Activated naive CD8-positive, alpha-beta T cell treated with anti-CD3 and anti-CD28 coated beads for 36 hours (primary cell): ENCODE measurements around the gene SCNM1. TPM values are rescaled to one million over a fixed set of nuclear protein-coding genes. Genes with fewer than 3 reads are reported as not detected.

Experiments
- DNase-seq: peaks from one replicate; pipeline ENCODE4 v3.0.0; 2021
- H3K27ac Mint-ChIP-seq: one replicate; pipeline ENCODE4 v1.8.0; 2022; ENCODE audit warnings: mild to moderate bottlenecking, moderate library complexity, mixed read lengths
- H3K27me3 Mint-ChIP-seq: one replicate; pipeline ENCODE4 v1.8.0; 2022; ENCODE audit warnings: mild to moderate bottlenecking, mixed read lengths
- H3K36me3 Mint-ChIP-seq: one replicate; pipeline ENCODE4 v1.8.0; 2021; ENCODE audit warnings: mild to moderate bottlenecking, mixed read lengths
- H3K4me1 Mint-ChIP-seq: one replicate; pipeline ENCODE4 v1.8.0; 2021; ENCODE audit warnings: mixed read lengths
- H3K4me3 Mint-ChIP-seq: one replicate; pipeline ENCODE4 v1.8.0; 2022; ENCODE audit warnings: mild to moderate bottlenecking, moderate library complexity, mixed read lengths
- H3K9me3 Mint-ChIP-seq: one replicate; pipeline ENCODE4 v1.8.0; 2022; ENCODE audit warnings: mixed read lengths
- total RNA-seq, 2 experiments: library from RNA; stranded (reverse); gene quantifications; one replicate each; pipeline ENCODE4 v1.2.3, GENCODE V29; 2021

SCNM1 gene, protein sequence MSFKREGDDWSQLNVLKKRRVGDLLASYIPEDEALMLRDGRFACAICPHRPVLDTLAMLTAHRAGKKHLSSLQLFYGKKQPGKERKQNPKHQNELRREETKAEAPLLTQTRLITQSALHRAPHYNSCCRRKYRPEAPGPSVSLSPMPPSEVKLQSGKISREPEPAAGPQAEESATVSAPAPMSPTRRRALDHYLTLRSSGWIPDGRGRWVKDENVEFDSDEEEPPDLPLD
- 10 to 100 TPM; 80.9 to 81.9 TPM for total RNA-seq

DNA sequence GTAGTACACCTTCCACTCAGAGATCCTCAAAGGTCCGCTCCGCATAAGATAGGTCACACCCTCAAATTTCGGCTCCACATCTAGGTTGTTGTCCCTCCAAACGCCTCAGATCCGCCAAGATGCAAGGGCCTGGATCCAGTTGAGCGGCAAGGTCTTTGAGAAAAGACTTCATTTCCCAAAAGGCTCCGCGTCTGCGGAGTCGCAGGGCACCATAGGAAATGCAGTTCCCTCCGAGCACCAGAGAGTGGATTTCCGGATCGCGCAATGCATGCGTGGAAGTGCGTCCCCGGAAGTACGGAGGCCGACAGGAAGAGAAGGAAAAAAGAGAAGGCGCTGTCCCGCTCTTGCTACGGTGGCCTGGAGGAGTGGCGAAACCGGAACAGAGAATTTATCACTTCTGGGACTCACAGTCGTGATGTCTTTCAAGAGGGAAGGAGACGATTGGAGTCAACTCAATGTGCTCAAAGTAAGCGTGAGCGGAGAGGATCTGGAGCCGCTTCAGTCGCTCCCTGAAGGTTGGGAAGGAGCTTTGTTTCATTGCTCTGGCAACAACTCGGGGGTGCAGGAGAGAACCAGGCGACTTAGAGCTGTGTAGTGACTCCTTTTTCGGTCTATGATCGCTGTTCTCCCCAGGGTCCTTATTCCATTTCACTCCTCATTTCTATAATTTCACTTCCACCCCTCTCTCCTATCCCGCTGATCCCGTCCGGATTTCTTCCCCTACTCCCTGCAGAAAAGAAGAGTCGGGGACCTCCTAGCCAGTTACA is at the start of gene SCNM1, which contains the start of gene LYSMD1:
Gene SCNM1, plus strand, starts transcription at position 407 of the 767 bp plus-strand sequence. Its CDS starts 9 bp downstream, at position 416.
Gene LYSMD1, minus strand, starts transcription at position 165 of the 767 bp plus-strand sequence. CDS start 644 bp downstream, outside the sequence.
- H3K9me3 Mint-ChIP-seq: no peaks in the 10 kb centered on the region
- H3K27me3 Mint-ChIP-seq: no peaks in the 10 kb centered on the region
- H3K27ac Mint-ChIP-seq: peak within 1 kb of the TSS; percentile 98
- H3K4me1 Mint-ChIP-seq: peaks cover 57% of the 10 kb centered on the region
- peaks cover 34% of the 10 kb centered on the region for H3K36me3 Mint-ChIP-seq
- peak within 1 kb of the TSS; percentile 96 for H3K4me3 Mint-ChIP-seq
- peak; percentile 95 for DNase-seq

DNA sequence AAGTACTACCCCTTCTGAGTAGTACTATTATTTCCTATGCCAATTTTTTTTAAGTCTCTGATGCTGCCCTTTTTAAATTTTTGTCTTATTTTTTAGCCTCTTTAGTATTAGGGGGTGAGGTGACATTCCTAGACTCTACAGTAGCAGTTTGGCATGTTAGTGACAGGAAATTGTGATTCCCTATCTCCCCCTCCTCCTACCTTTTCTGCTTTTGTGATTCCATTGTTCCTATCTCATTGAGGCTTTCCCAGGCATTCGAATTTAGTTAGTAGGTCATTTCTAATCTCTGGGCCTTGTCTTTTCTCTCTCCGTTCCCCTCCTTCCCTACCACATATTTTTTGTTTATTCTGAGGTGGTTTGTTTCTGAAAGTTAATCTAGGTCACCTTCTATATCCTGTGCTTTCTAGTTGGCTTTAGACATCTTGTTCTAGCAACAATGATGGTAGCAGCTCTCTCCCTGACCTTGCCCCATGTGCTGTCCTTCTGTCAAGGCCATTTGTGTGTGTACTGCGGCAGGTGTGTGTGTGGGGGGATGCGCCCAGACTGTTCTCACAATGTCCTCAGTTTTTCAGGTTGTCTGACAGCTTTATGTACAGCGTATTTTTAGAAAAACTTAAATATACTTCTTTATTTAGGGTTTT is 41.1 kb upstream of the SCNM1 start:
- Mint-ChIP-seq H3K27ac (no peak overlapping the region), H3K36me3 (no peaks in the 10 kb centered on the region)

DNA sequence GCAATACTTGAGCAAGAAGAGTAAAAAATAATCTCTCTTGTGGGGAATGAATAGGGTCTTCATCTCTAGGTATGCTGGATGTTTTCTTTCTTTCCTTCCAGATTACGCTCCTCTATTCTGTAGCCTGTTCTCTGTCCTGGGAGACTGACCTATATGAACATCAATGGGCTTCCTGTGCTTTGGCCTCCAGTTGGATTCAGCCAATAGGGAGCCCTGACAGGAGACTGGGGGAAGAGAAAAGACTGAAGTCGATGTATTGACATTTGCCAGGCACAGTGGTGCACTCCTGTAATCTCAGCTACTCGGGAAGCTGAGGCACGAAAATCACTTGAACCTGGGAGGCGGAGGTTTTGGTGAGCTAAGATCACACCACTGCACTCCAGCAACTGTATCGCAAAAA is 37.1 kb upstream of the SCNM1 start:
- H3K4me1 Mint-ChIP-seq: peaks cover 12% of the 10 kb centered on the region
- no peak overlapping the region for H3K4me3 Mint-ChIP-seq
- H3K27me3 Mint-ChIP-seq: no peaks in the 10 kb centered on the region
- no peak for DNase-seq
- H3K27ac Mint-ChIP-seq: no peak overlapping the region
- no peaks in the 10 kb centered on the region for H3K9me3 Mint-ChIP-seq
- no peaks in the 10 kb centered on the region for H3K36me3 Mint-ChIP-seq

More for the DNA sequence above, 41.1 kb upstream of the SCNM1 start:
- Mint-ChIP-seq H3K4me1 (no peaks in the 10 kb centered on the region), H3K27me3 (no peaks in the 10 kb centered on the region), H3K9me3 (no peaks in the 10 kb centered on the region), H3K4me3 (no peak overlapping the region)
- DNase-seq: no peak

DNA sequence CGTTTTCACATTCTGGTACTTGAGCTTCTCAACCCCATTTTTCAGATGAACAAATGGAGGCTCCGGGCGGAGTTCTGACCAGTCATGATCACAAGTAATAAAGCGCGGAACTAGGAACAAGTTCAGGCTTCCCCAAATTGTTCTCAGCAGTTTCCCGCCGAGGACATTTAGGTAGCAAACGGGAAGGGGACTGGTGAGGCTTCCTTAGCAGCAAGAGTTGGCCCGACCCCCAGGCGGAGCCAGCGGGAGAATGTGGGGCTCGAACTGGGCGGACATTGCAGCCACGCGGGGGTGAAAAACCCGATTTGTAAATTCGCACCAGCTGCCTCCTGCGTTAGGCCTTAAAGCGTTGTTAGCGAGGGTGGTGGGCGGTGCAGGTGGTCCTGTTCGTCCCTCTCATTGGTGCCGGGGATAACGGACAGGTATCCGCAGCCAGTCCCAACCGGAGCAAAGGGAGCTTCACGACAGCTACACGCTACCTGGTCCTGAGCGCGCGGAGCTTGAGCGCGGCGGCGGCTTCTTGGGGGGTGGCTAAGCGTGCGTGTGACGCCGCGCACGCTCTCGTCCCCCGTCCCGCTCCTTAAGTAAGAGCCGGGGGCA is 34.9 kb upstream of the SCNM1 start:
- Mint-ChIP-seq H3K36me3 (no peaks in the 10 kb centered on the region), H3K4me3 (peak overlapping the region; percentile 78), H3K27me3 (no peaks in the 10 kb centered on the region), H3K9me3 (no peaks in the 10 kb centered on the region), H3K27ac (peak overlapping the region; percentile 87), H3K4me1 (peaks cover 12% of the 10 kb centered on the region)
- DNase-seq: peak; percentile 89

DNA sequence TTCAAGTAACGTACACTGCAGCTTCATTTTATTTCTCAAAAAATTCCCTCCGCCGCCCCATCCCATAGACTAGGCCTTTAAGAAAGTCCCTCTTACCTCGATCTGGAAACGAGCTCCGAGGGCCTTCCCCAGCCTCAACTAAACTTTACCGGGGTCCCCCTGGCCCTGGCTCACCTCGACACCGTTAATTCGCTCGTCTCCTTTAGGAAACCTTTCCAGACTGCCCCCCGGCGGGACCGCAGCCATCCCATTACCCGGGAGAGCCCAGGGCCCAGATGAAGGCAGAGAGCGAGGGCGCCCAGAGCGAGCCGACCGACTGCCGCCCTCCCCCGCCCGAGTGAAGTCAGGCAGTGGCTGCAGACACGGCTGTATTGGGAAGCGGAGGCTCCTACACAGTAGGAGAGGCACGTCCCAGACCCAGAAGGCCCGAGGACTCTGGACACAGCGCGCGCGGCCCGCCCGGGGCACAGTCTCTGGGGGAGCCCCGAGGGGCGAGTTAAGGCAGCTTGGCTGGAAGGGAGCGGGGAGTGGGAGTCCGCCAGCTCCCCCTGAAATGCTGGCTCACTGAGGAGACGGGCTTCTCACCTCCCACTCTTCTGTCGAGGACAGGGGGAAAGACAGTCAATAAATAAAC is 34.1 kb upstream of the SCNM1 start:
- no peaks in the 10 kb centered on the region for H3K27me3 Mint-ChIP-seq
- no peak for DNase-seq
- H3K4me1 Mint-ChIP-seq: peaks cover 12% of the 10 kb centered on the region
- H3K4me3 Mint-ChIP-seq: peak overlapping the region; percentile 78
- no peaks in the 10 kb centered on the region for H3K9me3 Mint-ChIP-seq
- H3K27ac Mint-ChIP-seq: peak overlapping the region; percentile 87
- no peaks in the 10 kb centered on the region for H3K36me3 Mint-ChIP-seq

DNA sequence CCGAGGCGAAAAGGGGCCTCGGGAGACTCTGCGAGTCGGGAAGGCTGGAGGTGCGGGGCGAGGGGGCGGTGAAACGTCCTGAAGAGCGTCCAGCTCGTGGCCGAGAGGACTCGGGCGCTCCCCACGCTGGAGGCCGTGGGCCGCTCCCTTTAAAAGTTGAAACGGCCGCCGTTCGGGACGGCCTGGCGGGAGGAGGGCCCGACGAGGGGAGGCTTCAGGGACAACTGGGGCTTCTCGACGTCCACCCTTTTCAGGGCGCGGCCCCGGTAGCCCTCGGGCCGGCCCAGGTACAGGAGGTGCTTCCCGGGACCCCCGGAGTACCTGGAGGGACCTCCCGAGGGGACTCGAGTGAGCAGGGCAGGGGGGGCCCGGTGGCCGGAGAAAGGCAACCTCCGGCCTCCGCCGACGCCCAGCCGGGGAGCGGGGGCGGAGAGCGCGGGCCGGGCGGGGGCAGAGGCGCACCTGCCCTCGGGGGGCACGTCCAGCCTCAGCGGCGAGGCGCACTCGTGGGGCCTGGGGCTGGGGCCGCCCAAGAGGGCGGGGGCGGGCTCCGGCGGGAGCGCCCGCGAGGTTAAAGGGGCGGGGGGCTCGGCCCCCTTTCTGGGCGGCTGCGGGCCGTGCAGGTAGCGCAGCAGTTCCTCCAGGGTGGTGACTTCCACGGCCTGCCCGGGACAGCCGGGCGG is 33.5 kb upstream of the SCNM1 start:
- no peak overlapping the region for H3K27ac Mint-ChIP-seq
- DNase-seq: no peak
- H3K9me3 Mint-ChIP-seq: no peaks in the 10 kb centered on the region
- no peak overlapping the region for H3K4me3 Mint-ChIP-seq
- no peaks in the 10 kb centered on the region for H3K36me3 Mint-ChIP-seq
- H3K4me1 Mint-ChIP-seq: peaks cover 12% of the 10 kb centered on the region
- no peaks in the 10 kb centered on the region for H3K27me3 Mint-ChIP-seq

DNA sequence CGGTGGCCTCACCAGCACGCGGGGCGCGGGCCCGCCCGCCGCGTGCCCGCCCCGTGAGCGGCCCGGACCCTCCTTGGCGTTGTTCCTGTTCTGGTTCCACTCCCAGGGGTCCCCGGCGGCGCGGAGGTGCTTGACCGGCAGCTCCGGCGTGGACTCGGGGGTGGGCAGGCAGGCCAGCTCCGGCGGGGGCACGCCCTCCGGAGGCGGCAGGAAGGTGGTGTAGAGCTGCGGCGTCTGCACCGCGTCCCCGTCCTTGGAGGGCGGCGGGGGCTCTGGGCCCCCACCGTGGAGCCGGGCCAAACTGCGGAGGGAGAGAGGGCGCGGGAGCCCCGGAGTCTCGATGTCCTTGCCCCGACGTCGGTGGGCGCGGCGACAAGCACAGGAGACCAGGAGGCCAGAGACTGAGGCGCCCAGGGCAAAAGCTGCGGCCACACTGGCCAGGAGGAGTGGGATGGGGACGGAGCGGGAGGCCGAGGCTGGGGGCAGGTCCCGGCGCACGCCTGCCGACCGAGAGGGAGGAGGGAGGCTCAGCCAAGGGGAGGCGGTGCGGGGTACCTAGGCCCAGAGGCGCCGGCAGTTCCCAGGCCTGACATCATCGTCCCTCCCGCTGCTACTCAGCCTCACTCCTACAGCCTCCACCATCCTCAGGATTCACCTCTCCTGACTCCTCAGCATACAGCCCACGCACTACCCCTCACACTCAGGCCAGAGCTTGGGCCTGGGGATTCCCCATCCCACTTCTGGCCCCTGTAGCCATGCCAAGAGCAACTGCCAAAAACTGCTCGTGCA is 32.7 kb upstream of the SCNM1 start:
- Mint-ChIP-seq H3K4me1 (peaks cover 12% of the 10 kb centered on the region), H3K4me3 (peak overlapping the region; percentile 30), H3K27me3 (no peaks in the 10 kb centered on the region), H3K36me3 (no peaks in the 10 kb centered on the region), H3K9me3 (no peaks in the 10 kb centered on the region), H3K27ac (no peak overlapping the region)
- DNase-seq: no peak

DNA sequence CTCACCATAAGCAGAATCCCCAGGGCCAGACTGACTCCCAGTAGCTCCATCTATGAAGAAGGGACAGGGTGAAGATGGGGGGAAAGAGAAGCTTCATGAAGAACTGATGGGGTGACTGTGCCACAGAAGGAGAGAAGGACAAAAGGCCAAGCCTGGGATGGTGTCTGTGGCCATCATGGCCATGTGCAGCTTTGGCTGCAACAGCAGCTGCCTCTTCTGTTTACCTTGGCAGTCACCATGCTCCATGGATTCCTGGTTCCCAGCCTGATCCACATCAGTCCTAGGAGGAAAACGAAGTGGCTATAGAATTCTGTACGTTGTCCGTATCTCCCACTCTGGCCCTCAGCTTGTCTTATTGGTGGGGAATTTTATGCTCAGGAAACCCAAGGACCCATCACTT is 31.5 kb upstream of the SCNM1 start:
- no peak for DNase-seq
- H3K4me3 Mint-ChIP-seq: no peak overlapping the region
- peaks cover 12% of the 10 kb centered on the region for H3K4me1 Mint-ChIP-seq
- no peaks in the 10 kb centered on the region for H3K36me3 Mint-ChIP-seq
- H3K27me3 Mint-ChIP-seq: no peaks in the 10 kb centered on the region
- no peaks in the 10 kb centered on the region for H3K9me3 Mint-ChIP-seq
- H3K27ac Mint-ChIP-seq: no peak overlapping the region

DNA sequence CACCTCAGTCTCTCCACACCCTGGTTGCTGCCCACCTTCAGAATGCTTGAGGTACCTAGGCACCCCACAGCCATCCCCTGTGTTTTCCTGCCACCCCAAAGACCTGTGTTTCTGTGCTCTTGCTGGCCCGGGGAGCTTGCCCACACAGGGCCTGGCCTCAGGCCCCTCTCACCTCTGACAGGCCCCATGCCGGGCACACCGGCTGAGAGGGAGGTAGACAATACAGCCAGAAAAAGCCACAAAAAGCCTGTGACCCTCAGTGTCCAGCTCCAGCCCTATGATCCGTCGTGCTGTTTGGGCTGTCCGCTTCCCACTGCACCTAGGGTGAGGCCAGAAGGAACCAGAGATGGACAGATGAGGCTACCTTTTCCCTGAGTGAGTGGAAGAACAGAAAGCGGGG is 31.0 kb upstream of the SCNM1 start:
- Mint-ChIP-seq H3K9me3 (no peaks in the 10 kb centered on the region), H3K36me3 (no peaks in the 10 kb centered on the region), H3K4me3 (no peak overlapping the region), H3K4me1 (peaks cover 12% of the 10 kb centered on the region), H3K27ac (no peak overlapping the region), H3K27me3 (no peaks in the 10 kb centered on the region)
- no peak for DNase-seq

DNA sequence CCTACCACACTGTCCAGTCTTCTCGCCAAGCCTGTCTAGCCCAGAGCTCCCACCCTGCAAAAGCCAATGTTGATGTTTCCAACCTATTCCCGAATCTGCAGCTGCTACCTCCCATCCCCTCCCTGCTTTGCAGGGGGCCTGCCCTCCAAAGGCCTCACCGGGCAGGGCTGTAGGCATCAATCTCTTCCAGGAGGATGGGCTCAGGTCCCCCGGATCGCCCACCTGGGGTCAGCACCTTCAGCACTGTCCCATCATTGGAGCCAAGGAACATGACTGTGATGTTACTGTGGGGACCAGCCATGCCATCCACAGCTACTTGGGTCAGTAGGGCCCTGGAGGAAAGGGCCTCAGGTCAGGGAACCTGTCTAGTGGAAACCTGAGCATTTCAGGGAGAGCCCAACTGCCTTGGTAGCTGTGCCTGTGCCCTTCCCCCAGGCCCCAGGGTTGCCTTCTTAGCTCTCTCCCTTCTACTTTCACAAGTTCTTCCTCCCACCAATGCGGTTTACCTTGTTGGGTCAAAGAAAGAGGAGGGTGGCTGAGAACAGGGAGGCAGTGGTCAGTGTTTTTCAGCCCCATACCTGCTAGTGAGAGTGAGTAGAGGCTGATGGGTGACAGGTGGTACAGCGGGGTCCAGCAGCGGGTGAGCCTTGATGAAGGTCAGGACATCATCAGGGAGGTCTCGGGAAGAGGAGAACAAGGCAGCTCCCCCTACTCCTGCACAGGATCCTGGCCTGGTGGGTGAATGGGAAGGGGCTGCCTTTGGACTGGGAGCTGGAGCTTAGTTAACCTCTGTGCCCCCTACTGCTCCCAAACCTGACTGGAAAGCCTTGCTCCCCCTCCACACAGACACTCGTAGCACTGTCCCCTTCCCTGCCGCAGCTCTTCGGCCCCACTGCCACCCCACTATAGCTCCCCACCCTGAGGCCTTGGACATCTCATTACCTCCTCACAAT is 30.2 kb upstream of the SCNM1 start:
- H3K4me1 Mint-ChIP-seq: peaks cover 9% of the 10 kb centered on the region
- H3K36me3 Mint-ChIP-seq: no peaks in the 10 kb centered on the region
- H3K9me3 Mint-ChIP-seq: no peaks in the 10 kb centered on the region
- no peaks in the 10 kb centered on the region for H3K27me3 Mint-ChIP-seq
- H3K4me3 Mint-ChIP-seq: no peak overlapping the region
- no peak for DNase-seq
- H3K27ac Mint-ChIP-seq: no peak overlapping the region

DNA sequence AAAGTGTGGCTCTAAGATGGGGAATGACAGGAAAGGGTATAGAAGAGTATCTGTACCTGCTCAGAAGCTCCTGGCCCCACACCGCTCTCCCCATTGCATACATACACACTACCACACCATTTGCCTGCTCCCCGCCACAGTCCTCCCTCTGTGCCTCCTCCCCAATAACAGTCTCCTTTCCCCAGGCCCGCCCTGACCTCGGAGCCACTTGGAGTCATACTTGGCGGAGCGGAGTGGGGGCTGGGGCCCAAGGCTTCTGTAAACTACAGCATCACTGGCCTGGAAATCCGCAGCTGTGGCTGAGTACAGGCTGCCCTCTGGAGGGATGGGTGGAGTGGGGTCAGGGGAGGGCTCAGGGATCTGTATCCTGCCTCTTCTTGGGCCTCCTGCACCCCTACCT is 28.2 kb upstream of the SCNM1 start:
- no peak overlapping the region for H3K4me3 Mint-ChIP-seq
- no peak overlapping the region for H3K27ac Mint-ChIP-seq
- DNase-seq: no peak
- H3K4me1 Mint-ChIP-seq: no peaks in the 10 kb centered on the region
- H3K9me3 Mint-ChIP-seq: no peaks in the 10 kb centered on the region
- H3K27me3 Mint-ChIP-seq: no peaks in the 10 kb centered on the region
- no peaks in the 10 kb centered on the region for H3K36me3 Mint-ChIP-seq

DNA sequence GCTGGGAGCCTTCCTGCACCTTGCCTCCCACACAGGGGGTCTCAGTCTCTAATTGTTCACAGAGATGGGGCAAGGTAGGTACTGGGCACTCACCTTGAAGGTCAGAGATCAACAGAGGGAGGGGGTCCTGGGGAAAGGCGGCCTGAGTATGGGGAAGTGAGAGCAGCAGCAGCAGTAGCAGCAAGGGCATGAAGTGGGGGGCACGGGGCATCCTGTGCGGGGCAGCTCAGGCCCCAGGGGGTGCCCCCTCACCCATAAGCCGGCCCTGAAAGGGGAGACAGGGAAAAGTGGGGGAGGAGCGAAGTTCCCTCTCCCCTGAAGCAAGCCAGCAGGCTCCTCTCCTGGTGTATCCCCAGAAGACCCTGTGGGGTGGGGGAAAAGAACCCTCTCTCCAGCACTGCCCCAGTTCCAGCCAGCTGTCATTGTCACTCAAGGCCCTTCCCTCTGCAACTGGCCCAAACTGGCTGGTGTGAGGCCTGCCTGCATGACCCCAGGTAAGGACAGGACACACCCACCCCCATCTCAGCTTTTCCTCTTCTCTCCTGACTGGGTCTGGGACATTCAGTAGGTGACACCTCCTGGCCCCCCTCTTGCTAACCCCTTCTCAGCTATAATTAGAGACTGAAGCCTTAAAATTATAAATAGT is 23.4 kb upstream of the SCNM1 start:
- no peak for DNase-seq
- Mint-ChIP-seq H3K27ac (no peak overlapping the region), H3K9me3 (no peaks in the 10 kb centered on the region), H3K36me3 (no peaks in the 10 kb centered on the region), H3K4me3 (no peak overlapping the region), H3K4me1 (peaks cover 4% of the 10 kb centered on the region), H3K27me3 (peaks cover 6% of the 10 kb centered on the region)
